ENCODE results near the gene LIMA1.
"Not testable (repeated sequence)": the region's sequence is repeated elsewhere in the genome, so short reads cannot be mapped to it uniquely, and the experiment has no call there.

The LIMA1 gene

GRCh38 chr12:50246873-50247612 lies 36.3 kb downstream of the LIMA1 start:
- no peak for DNase-seq

GRCh38 chr12:50246197-50246865 lies 37.0 kb downstream of the LIMA1 start:
- no peak for DNase-seq

GRCh38 chr12:50243507-50243906 lies 39.8 kb downstream of the LIMA1 start:
- DNase-seq, result no peak

GRCh38 chr12:50242751-50243191 lies 40.5 kb downstream of the LIMA1 start:
- DNase-seq, result no peak

GRCh38 chr12:50241178-50241577 lies 42.1 kb downstream of the LIMA1 start:
- DNase-seq, result no peak

GRCh38 chr12:50240792-50241114 lies 42.6 kb downstream of the LIMA1 start:
- no peak for DNase-seq

- no peak for DNase-seq
These were observed 43.1 kb downstream of the LIMA1 start for GRCh38 chr12:50240096-50240791.

- no peak for DNase-seq
These were observed 43.9 kb downstream of the LIMA1 start for GRCh38 chr12:50239355-50239891.

- DNase-seq, result no peak
These were observed 49.0 kb downstream of the LIMA1 start for GRCh38 chr12:50234347-50234746.

GRCh38 chr12:50232771-50233209 lies 50.5 kb downstream of the LIMA1 start:
- DNase-seq, result no peak

GRCh38 chr12:50232206-50232605 lies 51.1 kb downstream of the LIMA1 start:
- no peak for DNase-seq

GRCh38 chr12:50231346-50231745 lies 52.0 kb downstream of the LIMA1 start:
- DNase-seq, result no peak

GRCh38 chr12:50230217-50230616 lies 53.1 kb downstream of the LIMA1 start:
- no peak for DNase-seq

- no peak for DNase-seq
These were observed 59.2 kb downstream of the LIMA1 start for GRCh38 chr12:50224026-50224692.

- peak; percentile 37 for DNase-seq
These were observed 61.0 kb downstream of the LIMA1 start for GRCh38 chr12:50222275-50222783.

GRCh38 chr12:50221228-50222008 lies 61.9 kb downstream of the LIMA1 start:
- no peak for DNase-seq

- no peak for DNase-seq
These were observed 62.8 kb downstream of the LIMA1 start for GRCh38 chr12:50220363-50220995.

- DNase-seq, result no peak
These were observed 63.8 kb downstream of the LIMA1 start for GRCh38 chr12:50219544-50219943.

GRCh38 chr12:50219001-50219400 lies 64.3 kb downstream of the LIMA1 start:
- not testable (repeated sequence) for DNase-seq

- no peak for DNase-seq
These were observed 64.9 kb downstream of the LIMA1 start for GRCh38 chr12:50218386-50218785.

- DNase-seq, result no peak
These were observed 66.1 kb downstream of the LIMA1 start for GRCh38 chr12:50217202-50217601.

GRCh38 chr12:50215033-50215432 lies 68.3 kb downstream of the LIMA1 start:
- DNase-seq, result no peak
